Gastrocnemius medialis (tissue), 4 donors: ENCODE measurements around the gene MROH8. TPM values are rescaled to one million over a fixed set of nuclear protein-coding genes. Genes with fewer than 3 reads are reported as not detected.

ENCODE experiments used
- ATAC-seq, 2 donors: fragments of 150-250 bp; one replicate each; pipeline ENCODE4 v1.9.1; 2016
- DNase-seq, 2 donors: peaks; one replicate each; pipeline ENCODE4 v3.0.0-alpha.2; 2019
- H3K27ac ChIP-seq, 4 donors: fragments of 200-600 bp; sonication (generic); 1 replicate in 1 of 4; 2 replicates in 3 of 4; pipeline ENCODE4 v1.5.1; 2016 to 2018; ENCODE audit warnings: mild to moderate bottlenecking in 2 of 4, moderate library complexity in 1 of 4
- H3K27me3 ChIP-seq, 3 donors: fragments of 200-600 bp; sonication (generic) in 2 of 3; 1 replicate in 1 of 3; 2 replicates in 2 of 3; pipeline versions ENCODE4 v1.5.1 to v1.6.0; 2016 to 2019; ENCODE audit warnings: mild to moderate bottlenecking in 1 of 3, moderate library complexity in 1 of 3
- H3K36me3 ChIP-seq, 2 donors: fragments of 200-600 bp; sonication (generic) in 1 of 2; one replicate each; pipeline ENCODE4 v1.5.1; 2017 to 2018
- H3K4me1 ChIP-seq, 2 donors: fragments of 200-600 bp; sonication (generic) in 1 of 2; one replicate each; pipeline ENCODE4 v1.5.1; 2016 to 2017; ENCODE audit warnings: mild to moderate bottlenecking in 2 of 2
- H3K4me3 ChIP-seq, 4 donors: fragments of 200-600 bp; sonication (generic) in 3 of 4; 1 replicate in 1 of 4; 2 replicates in 3 of 4; pipeline ENCODE4 v1.5.1; 2016 to 2019; ENCODE audit warnings: mild to moderate bottlenecking in 2 of 4
- H3K9me3 ChIP-seq, 3 donors: fragments of 200-600 bp; sonication (generic) in 2 of 3; 1 replicate in 1 of 3; 2 replicates in 2 of 3; pipeline ENCODE4 v1.5.1; 2016 to 2019
- CTCF ChIP-seq, 5 experiments: fragments of 450-650 bp in 3 of 5; fragments of 200-600 bp in 2 of 5; sonication (generic) in 2 of 5; IDR thresholded peaks in 4 of 5; conservative IDR thresholded peaks in 1 of 5; 1 replicate in 4 of 5; 2 replicates in 1 of 5; pipeline ENCODE4 v1.5.1; 2016 to 2019; ENCODE audit warnings: antibody characterized with exemption in 5 of 5, mild to moderate bottlenecking in 3 of 5, moderate library complexity in 3 of 5
- POLR2A ChIP-seq, 2 donors: fragments of 450-650 bp; IDR thresholded peaks; one replicate each; pipeline ENCODE4 v1.6.1; 2017; ENCODE audit warnings: antibody characterized with exemption in 2 of 2, mild to moderate bottlenecking in 2 of 2, moderate library complexity in 2 of 2
- in situ Hi-C, 4 donors: fragments of 200-750 bp; cut with MboI; loops; one replicate each; pipeline versions ENCODE4 v1.15.0 to v1.8.0; 2017; ENCODE audit warnings: low sequenced_read_pairs in 4 of 4
- intact Hi-C: fragments of 100-400 bp; cut with DNase I; formaldehyde crosslinking; loops from one replicate; pipeline ENCODE4 v1.15.1; 2023; ENCODE audit warnings: low total_unique reads
- total RNA-seq, 4 donors: library from RNA; depleted of rRNA; stranded (reverse); fragments of >200 nt; gene quantifications; one replicate each; pipeline versions ENCODE4 v1.1.0 to v1.2.3, GENCODE V29; 2016

MROH8 gene
- total RNA-seq, 4 donors from 2014 or later, result 1.4 to 4.4 (median 3.0) TPM

GRCh38 chr20:37192137-37192854 is 12.9 kb upstream of the MROH8 start:
- in situ Hi-C loops (loop anchor here in 3 of 4 donors (10.0 to 25.0 kb wide), 3 partner anchors 193 to 795 kb away; no protein-coding TSS in a partner anchor), intact Hi-C loops (loop anchor here (2.0 kb wide), 1 partner anchor 337 kb away; no protein-coding TSS in a partner anchor)
- Histone ChIP-seq H3K27me3 (no peaks in the 10 kb centered on the region), H3K4me3 (no peak overlapping the region), H3K4me1 (peaks cover 47 to 50% of the 10 kb centered on the region in 2 donors), H3K9me3 (no peaks in the 10 kb centered on the region), H3K27ac (peak overlapping the region in 3 of 4 donors; percentile 40 to 72 (median 47)), H3K36me3 (no peaks in the 10 kb centered on the region)
- ATAC-seq (peak; percentile 72 to 87), DNase-seq (peak; percentile 74 to 87)
- TF ChIP-seq POLR2A (IDR thresholded peaks at IDR 0.05), result no peak
- peak; percentile 73 to 95 (median 85) for TF ChIP-seq CTCF (IDR thresholded peaks at IDR 0.05 in 4 of 5, conservative IDR thresholded peaks at IDR 0.05 in 1 of 5)

GRCh38 chr20:37190354-37191112 is 11.2 kb upstream of the MROH8 start:
- no peaks in the 10 kb centered on the region for H3K27me3 ChIP-seq
- peaks cover 0 to 14% of the 10 kb centered on the region in 2 donors for H3K36me3 ChIP-seq
- ATAC-seq, result peak; percentile 77 to 89
- in situ Hi-C loops, result loop anchor here in 3 of 4 donors (10.0 to 25.0 kb wide), 3 partner anchors 194 to 797 kb away; no protein-coding TSS in a partner anchor
- no peak overlapping the region for H3K4me3 ChIP-seq
- intact Hi-C loops, result no loop called here
- H3K9me3 ChIP-seq, result no peaks in the 10 kb centered on the region
- peak overlapping the region; percentile 47 to 77 (median 74) for H3K27ac ChIP-seq
- peaks cover 47 to 48% of the 10 kb centered on the region in 2 donors for H3K4me1 ChIP-seq
- TF ChIP-seq POLR2A (IDR thresholded peaks at IDR 0.05) (peak in 1 of 2 donors; percentile 16), CTCF (IDR thresholded peaks at IDR 0.05 in 4 of 5, conservative IDR thresholded peaks at IDR 0.05 in 1 of 5) (no peak)
- no peak for DNase-seq

- no peak for ATAC-seq
- TF ChIP-seq POLR2A (IDR thresholded peaks at IDR 0.05), result no peak
- TF ChIP-seq CTCF (IDR thresholded peaks at IDR 0.05 in 4 of 5, conservative IDR thresholded peaks at IDR 0.05 in 1 of 5), result no peak
- intact Hi-C loops, result no loop called here
- Histone ChIP-seq H3K4me1 (peaks cover 39 to 41% of the 10 kb centered on the region in 2 donors), H3K36me3 (peaks cover 0 to 24% of the 10 kb centered on the region in 2 donors), H3K27me3 (no peaks in the 10 kb centered on the region), H3K9me3 (no peaks in the 10 kb centered on the region), H3K27ac (peak overlapping the region; percentile 47 to 77 (median 74)), H3K4me3 (no peak overlapping the region)
- DNase-seq, result no peak
- in situ Hi-C loops, result loop anchor here in 3 of 4 donors (10.0 to 25.0 kb wide), 3 partner anchors 195 to 798 kb away; no protein-coding TSS in a partner anchor
These were observed 10.2 kb upstream of the MROH8 start for GRCh38 chr20:37189416-37190016.

- H3K36me3 ChIP-seq, result peaks cover 0 to 30% of the 10 kb centered on the region in 2 donors
- H3K27me3 ChIP-seq, result no peaks in the 10 kb centered on the region
- in situ Hi-C loops (loop anchor here in 1 of 4 donors (25.0 kb wide), 1 partner anchor 799 kb away; no protein-coding TSS in a partner anchor), intact Hi-C loops (no loop called here)
- TF ChIP-seq POLR2A (IDR thresholded peaks at IDR 0.05) (no peak), CTCF (IDR thresholded peaks at IDR 0.05 in 4 of 5, conservative IDR thresholded peaks at IDR 0.05 in 1 of 5) (no peak)
- DNase-seq (no peak), ATAC-seq (no peak)
- H3K27ac ChIP-seq, result peak overlapping the region in 2 of 4 donors; percentile 72 to 77
- no peak overlapping the region for H3K4me3 ChIP-seq
- no peaks in the 10 kb centered on the region for H3K9me3 ChIP-seq
- H3K4me1 ChIP-seq, result peaks cover 39 to 41% of the 10 kb centered on the region in 2 donors
These were observed 9.4 kb upstream of the MROH8 start for GRCh38 chr20:37188787-37189186.
